SK-N-SH treated with all-trans-retinoic acid at 6 μM for 48 hours (cell line): ENCODE data around the gene PSAP.

Experiments used
- BACH2 ChIP-seq: fragments of 250-450 bp; sonication (Bioruptor Pico); IDR thresholded peaks from 2 replicates; pipeline ENCODE4 v1.9.0; 2021; ENCODE audit warnings: mild to moderate bottlenecking, borderline replicate concordance
- CREB5 ChIP-seq: fragments of 250-450 bp; sonication (Bioruptor Pico); IDR thresholded peaks from 2 replicates; pipeline ENCODE4 v1.5.1; 2020; ENCODE audit warnings: low read depth, mild to moderate bottlenecking, moderate library complexity
- CSRNP3 ChIP-seq: fragments of 250-450 bp; sonication (Bioruptor Pico); IDR thresholded peaks from 2 replicates; pipeline ENCODE4 v1.5.1; 2021; ENCODE audit warnings: mild to moderate bottlenecking, moderate library complexity
- OSR1 ChIP-seq: fragments of 250-450 bp; sonication (Bioruptor Pico); IDR thresholded peaks from 2 replicates; pipeline ENCODE4 v1.8.0; 2022; ENCODE audit warnings: moderate library complexity, mild to moderate bottlenecking, inconsistent platforms
- RARB ChIP-seq: fragments of 250-450 bp; sonication (Bioruptor Pico); IDR thresholded peaks from 2 replicates; pipeline ENCODE4 v1.8.0; 2021; ENCODE audit warnings: mild to moderate bottlenecking, moderate library complexity
- SNAI2 ChIP-seq: fragments of 250-450 bp; sonication (Bioruptor Pico); IDR thresholded peaks from 2 replicates; pipeline ENCODE4 v1.5.0; 2020; ENCODE audit warnings: mild to moderate bottlenecking, moderate library complexity
- TOX ChIP-seq: fragments of 250-450 bp; sonication (Bioruptor Pico); IDR thresholded peaks from 2 replicates; pipeline ENCODE4 v1.8.0; 2021; ENCODE audit warnings: mild to moderate bottlenecking, moderate library complexity, borderline replicate concordance

GRCh38 chr10:71772832-71773220 is 78.2 kb downstream of the PSAP start:
- TF ChIP-seq BACH2 (no peak), CREB5 (CRISPR knock-in tag) (no peak), OSR1 (no peak), RARB (CRISPR knock-in tag) (no peak), TOX (CRISPR knock-in tag) (no peak), CSRNP3 (CRISPR knock-in tag) (no peak), SNAI2 (no peak)
